Measurements from ENCODE around the gene PRAMEF8.
"Not testable (repeated sequence)": the region's sequence is repeated elsewhere in the genome, so short reads cannot be mapped to it uniquely, and the experiment has no call there.

Gene PRAMEF8

GRCh38 chr1:13285037-13285436, at the start of gene PRAMEF8:
Gene PRAMEF8 (minus strand): TSS chr1:13285137. CDS start chr1:13284091, 1,046 bp downstream.
- not testable (repeated sequence) for DNase-seq

- DNase-seq = not testable (repeated sequence)
Observed at GRCh38 chr1:13315281-13315680, 30.3 kb upstream of the PRAMEF8 start, which contains the start of gene PRAMEF15. Gene PRAMEF15 (plus strand): TSS chr1:13315581. CDS start chr1:13318408, 2,827 bp downstream.

DNA sequence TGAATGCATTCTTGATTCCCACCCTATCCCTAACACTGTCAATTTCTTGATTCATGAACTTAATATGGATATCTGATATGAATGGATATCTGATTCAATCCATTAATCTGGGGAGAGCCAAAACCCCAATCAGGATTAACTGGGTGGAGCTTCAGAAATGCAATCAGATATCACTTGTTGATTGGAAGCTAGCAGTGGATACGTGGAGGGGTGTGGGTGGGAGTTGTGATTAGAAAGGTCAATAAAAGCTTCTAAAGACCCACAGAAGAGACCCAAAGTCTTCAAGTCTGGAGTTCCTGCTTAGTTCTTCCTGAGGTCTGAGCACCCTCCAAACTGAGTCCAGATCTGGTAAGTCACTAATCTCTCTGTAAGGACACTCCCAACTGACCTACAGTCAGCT, 18.3 kb upstream of the PRAMEF8 start, which contains the start of gene PRAMEF33:
Gene PRAMEF33, plus strand, starts transcription at position 301 of the 400 bp plus-strand sequence. CDS start 2,416 bp downstream, outside the sequence.
- not testable (repeated sequence) for DNase-seq

GRCh38 chr1:13302197-13302596, 17.3 kb upstream of the PRAMEF8 start:
- DNase-seq = not testable (repeated sequence)

DNA sequence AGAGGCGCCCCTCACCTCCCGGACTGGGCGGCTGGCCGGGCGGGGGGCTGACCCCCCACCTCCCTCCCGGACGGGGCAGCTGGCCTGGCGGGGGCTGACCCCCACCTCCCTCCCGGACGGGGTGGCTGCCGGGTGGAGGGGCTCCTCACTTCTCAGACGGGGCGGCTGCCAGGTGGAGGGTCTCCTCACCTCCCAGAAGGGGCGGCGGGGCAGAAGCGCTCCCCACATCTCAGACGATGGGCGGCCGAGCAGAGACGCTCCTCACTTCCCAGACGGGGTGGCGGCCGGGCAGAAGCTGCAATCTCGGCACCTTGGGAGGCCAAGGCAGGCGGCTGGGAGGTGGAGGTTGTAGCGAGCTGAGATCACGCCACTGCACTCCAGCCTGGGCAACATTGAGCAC, 13.8 kb upstream of the PRAMEF8 start:
- not testable (repeated sequence) for DNase-seq

DNA sequence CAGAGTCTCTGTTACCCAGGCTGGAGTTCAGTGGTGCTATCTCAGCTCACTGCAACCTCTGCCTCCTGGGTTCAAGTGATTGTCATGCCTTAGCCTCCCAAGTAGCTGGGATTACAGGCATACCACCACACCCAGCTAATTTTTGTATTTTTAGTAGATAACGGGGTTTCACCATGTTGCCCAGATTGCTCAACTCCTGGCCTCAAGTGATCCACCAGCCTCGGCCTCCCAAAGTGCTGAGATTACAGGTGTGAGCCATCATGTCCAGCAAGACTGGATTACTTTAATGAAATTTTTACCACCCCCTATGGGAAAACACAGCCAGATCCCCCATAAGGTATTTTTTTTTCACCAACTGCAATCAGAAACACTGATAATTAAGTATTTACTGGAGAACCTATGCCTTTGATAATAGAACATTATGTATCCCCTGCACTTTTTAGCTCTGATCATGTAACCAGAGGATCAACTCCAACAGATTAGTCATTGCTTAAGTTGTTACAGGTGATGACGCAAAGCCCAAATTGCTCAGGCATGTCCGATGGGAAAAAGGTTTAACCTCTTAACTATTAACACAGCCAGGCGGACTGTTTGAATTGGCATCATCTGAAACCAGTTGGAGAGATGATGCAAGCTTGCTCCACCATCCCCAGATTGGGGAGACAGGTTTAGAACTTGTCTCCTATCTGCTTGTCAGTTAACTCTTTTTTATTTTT, 12.4 kb upstream of the PRAMEF8 start:
- DNase-seq = not testable (repeated sequence)

DNA sequence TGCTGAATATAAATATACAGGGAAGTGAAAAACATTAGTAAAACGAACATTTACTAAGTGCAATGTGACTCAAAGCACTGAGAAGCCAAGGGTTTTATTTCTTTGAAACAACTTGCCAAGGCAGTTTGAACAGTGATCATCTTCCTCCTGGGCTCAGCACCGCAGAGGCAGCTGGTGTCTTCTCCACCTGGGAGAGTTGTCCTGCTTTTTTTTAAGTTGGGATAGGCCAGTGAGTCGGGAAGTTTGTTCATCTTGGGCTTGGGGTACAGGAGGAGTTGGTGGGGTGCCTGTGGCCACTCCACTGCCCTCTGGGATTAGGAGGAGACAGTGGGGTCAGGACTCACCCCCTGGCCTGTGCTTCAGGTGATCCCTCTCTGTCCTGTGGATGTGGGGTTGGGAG, 4.1 kb upstream of the PRAMEF8 start:
- DNase-seq = not testable (repeated sequence)

DNA sequence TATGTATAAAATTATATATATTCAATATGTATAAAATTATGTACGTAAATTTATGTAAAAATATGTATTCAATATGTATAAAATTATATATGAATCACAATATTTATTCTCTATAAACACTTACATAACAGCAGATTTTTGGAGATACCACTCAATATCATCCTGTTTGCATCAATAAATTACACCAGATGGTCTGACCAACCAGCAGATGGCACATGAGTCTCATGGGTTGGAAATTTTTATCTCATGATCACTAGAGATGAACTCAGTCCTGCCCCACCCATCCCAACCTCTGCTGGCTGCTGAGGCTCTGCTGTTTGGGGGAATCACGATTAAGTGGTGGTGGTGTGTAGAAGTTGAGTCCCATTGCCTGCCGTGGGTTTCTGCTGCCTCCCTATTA, 5.3 kb downstream of the PRAMEF8 start:
- not testable (repeated sequence) for DNase-seq

- DNase-seq = not testable (repeated sequence)
Observed at GRCh38 chr1:13277016-13277415, 7.9 kb downstream of the PRAMEF8 start.

DNA sequence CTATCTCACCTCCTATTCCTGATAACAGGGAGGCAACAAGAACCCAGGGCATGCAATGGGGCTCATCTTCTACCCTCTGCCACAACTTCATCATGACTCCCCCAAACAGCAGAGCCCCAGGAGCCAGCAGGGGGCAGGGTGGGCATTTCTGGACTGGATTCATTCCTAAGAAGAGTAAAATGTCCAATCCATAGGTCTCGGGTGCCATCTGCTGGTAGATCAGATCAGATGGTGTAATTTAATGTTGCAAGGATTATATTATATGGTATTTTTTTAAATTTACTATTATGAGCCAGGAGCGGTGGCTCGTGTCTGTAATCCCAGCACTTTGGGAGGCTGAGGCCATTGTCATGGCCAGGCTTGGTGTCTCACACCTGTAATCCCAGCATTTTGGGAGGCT, 19.8 kb downstream of the PRAMEF8 start:
- DNase-seq = not testable (repeated sequence)

DNA sequence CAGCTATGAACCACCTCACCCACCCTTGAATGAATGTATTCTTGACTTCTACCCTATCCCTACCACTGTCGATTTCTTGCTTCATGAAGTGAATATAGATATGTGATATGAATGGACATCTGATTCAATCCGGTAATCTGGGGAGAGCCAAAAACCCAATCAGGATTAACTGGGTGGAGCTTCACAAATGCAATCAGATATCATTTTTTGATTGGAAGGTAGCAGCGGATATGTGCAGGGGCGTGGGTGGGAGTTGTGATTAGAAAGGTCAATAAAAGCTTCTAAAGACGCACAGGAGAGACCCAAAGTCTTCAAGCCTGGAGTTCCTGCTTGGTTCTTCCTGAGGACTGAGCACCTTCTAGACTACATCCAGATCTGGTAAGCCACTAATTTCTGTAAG, 31.0 kb downstream of the PRAMEF8 start, which contains the start of gene PRAMEF5:
Gene PRAMEF5, plus strand, starts transcription at position 301 of the 400 bp plus-strand sequence. CDS start 5,071 bp downstream, outside the sequence.
- not testable (repeated sequence) for DNase-seq

- not testable (repeated sequence) for DNase-seq
Observed at GRCh38 chr1:13247122-13247521, 37.8 kb downstream of the PRAMEF8 start.

GRCh38 chr1:13246554-13246871, 38.4 kb downstream of the PRAMEF8 start:
- not testable (repeated sequence) for DNase-seq

- DNase-seq = not testable (repeated sequence)
Observed at GRCh38 chr1:13245841-13246553, 38.9 kb downstream of the PRAMEF8 start.

DNA sequence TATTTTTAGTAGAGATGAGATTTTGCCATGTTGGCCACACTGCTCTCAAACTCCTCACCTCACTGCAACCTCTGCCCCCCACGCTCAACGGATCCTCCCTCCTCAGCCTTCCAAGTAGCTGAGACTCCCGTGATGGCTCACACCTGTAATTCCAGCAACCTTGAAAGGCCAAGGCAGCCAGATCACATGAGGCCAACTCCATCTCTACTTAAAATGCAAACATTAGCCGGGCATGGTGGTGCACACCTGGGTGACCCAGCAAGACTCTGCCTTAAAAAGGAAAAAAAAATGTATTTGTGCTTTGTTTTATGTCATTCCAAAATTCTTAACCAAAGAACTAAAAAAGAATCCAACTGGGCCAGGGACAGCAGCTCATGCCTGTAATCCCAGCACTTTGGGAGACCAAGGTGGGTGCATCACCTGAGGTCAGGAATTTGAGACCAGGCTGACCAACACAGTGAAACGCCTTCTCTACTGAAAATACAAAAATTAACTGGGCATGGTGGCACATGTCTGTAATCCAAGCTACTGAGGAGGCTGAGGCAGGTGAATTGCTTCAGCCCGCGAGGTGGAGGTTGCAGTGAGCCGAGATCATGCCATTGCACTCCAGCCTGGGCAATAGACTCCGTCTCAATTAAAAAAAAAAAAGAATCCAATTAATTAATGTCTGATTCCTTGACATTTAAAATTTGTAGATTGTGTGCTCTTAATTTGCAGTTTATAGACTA, 41.2 kb downstream of the PRAMEF8 start:
- DNase-seq = not testable (repeated sequence)

DNA sequence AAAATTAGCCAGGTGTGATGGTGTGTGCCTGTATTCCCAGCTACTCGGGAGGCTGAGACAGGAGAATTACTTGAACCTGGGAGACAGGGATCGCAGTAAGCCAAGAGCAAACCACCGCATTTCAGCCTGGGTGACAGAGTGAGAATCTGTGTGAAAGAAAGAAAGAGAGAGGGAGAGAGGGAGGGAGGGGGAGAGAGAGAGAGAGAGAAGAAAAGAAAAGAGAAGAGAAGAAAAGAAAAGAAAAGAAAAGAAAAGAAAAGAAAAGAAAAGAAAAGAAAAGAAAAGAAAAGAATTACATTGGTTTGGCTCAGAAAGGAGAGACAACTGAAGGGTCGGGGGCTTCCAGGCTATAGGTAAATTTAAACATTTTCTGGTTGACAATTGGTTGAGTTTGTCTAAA, 45.3 kb downstream of the PRAMEF8 start:
- not testable (repeated sequence) for DNase-seq

- not testable (repeated sequence) for DNase-seq
Observed at GRCh38 chr1:13237572-13237971, 47.4 kb downstream of the PRAMEF8 start.

DNA sequence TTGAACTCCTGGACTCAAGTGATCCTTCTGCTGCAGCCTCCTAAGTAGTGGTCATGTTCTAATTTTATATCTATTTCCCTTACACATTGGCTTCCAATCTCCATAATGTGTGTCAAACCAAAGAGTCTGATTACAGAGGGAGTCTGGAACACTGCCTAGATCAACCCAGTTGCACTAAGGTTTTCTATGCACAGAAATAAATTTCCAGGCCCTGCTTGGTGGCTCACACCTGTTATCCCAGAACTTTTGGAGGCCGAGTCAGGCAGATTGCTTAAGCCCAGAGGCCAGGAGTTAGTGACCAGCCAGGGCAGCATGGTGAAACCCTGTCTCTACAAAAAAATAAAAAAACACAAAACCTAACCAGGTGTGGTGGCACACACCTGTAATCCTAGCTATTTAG, 50.9 kb downstream of the PRAMEF8 start:
- DNase-seq = not testable (repeated sequence)

DNA sequence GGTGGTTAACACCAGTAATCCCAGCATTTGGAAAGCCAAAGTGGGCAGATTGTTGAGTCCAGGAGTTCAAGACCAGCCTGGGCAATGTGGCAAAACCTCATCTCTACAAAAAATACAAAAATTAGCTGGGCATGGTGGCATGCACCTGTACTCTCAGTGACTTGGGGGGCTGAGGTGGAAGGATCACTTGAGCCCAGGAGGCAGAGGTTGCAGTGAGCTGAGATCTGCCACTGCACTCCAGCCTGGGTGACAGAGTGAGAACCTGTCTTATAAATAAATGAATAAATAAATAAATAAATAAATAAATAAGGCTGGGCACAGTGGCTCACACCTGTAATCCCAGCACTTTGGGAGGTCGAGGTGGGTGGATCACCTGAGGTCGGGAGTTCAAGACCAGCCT, 52.9 kb downstream of the PRAMEF8 start:
- not testable (repeated sequence) for DNase-seq

Data from activated effector memory CD4-positive, alpha-beta T cell treated with Interleukin-2 at 50 U/mL for 16 hours (primary cell).